Stimulated activated CD8-positive, alpha-beta memory T cell treated with anti-CD3 and anti-CD28 coated beads, Interleukin-12 subunit alpha, Interleukin-12 subunit beta, amount 100 ng/mL, for 1 hour (primary cell): ENCODE results near the gene DLX3.
"Not testable (repeated sequence)": the region's sequence is repeated elsewhere in the genome, so short reads cannot be mapped to it uniquely, and the experiment has no call there.

Experiments used
- DNase-seq: peaks from one replicate; pipeline ENCODE4 v3.0.0-alpha.2; 2020; ENCODE audit warnings: low read depth

DLX3 gene

DNA sequence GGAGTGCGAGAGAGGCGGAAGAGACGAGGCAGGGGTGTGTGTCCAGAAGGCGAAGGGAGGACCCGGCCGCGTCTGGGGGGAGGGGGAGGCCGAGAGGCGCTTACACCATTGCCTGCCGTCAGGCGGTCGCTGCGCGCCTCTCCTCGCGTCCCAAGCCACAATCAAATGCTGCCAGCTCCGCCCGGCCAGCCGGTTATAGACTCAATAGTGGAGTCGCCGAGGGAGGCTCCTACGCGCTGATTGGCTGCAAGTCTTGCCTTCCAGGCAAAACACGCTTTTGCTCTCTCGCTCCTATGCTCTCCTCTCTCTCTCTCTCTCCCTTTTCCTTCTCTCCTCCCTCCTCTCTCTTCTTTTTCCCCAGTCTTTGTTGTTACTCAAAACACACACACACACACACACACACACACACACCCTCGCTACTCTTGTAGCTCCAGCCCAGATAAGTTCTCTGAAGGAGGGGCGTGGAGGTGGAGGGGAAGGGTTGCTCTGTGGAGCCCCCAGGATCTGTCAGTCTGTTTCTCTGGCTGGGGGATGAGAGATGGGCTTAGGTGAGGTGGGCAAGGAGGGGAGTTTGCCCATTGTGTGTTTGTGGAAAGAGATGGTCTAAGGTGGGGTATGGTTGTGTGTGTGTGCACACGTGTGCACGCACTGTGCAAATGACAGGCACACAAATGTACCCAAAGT, at the start of gene DLX3:
Gene DLX3 (minus strand): TSS at position 170 of the 684 bp plus-strand sequence. CDS start 226 bp downstream, outside the sequence.
- no peak for DNase-seq

DNA sequence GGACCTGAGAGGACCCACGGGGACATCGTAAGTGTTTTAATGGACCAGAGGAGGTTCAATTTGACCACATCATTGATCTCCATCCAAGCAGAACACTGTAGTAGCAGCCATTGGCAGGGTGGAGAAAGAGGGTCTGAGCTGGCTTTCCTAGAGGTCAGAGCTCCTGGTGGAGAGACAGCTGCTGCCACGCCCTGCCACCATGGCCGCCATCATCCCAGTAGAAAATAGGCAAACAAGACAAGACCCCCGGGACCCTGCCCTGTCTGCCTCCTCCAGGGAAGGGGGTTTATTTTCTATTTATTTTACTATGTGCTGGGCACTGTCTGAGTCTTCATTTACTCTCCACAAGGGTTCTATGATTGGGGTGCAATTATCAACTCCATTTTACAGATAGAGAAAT, 49.5 kb upstream of the DLX3 start:
- DNase-seq, result no peak

DNA sequence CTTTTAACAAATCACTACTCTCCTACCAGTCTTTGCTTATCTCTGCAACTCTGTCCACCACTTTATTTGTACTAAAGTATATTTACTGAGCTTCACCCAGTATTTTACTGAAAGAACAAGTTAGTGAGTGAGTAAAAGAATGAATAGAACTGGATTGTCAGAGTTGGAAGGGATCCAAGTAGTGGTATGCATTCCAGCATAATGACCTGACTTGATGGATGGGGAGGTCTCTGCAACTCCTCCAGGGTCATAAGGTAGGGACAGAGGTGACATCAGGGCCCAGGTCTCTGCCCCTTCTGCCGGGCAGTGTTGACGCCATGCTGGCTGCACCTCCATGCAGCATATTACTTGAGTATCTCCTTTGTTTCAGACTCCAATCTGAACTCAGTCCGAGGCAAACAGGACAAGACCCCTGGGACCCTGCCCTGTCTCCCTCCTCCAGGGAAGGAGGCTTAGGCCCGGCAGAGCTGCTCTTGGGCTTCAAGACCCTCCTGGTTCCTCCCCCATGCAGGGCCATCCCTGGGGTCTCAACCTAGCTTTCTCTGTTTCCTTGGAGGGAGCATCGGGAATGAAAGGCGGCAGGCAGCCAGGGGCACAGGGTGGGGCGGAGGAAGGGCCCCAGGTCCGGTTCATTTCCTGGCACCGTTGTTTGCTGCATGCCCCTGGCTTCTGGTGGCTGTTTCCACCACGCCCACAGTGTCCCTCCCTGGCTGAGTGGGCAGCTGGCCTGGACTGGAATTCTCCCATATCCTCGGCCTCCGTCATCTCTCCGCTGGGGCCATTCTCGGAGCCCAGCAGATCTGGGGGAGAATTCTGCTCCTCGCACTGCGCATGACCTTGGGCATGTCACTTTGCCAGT, 48.5 kb upstream of the DLX3 start:
- no peak for DNase-seq

DNA sequence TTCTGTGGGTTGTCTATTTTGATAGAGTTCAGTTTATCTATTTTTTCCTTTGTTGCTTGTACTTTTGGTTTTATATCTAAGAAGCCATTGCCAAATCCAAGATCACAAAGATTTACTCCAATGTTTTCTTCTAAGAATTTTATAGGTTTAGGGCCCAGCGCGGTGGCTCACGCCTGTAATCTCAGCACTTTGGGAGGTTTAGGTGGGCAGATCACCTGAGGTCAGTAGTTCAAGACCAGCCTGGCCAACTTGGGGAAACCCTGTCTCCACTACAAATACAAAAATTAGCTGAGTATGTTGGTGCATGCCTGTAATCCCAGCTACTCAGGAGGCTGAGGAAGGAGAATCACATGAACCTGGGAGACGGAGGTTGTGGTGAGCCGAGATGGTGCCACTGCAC, 47.2 kb upstream of the DLX3 start:
- no peak for DNase-seq

DNA sequence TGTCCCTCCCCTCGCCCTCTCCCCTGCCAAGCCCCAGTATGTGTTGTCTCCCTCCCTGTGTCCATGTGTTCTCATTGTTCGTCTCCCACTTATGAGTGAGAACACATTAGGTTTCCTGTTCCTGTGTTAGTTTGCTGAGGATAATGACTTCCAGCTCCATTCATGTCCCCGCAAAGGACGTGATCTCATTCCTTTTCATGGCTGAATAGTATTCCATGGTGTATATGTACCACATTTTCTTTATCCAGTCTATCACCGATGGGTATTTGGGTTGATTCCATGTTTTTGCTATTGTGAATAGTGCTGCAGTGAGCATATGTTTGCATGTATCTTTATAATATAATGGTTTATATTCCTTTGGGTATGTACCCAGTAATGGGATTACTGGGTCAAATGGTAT, 45.5 kb upstream of the DLX3 start:
- DNase-seq, result not testable (repeated sequence)

DNA sequence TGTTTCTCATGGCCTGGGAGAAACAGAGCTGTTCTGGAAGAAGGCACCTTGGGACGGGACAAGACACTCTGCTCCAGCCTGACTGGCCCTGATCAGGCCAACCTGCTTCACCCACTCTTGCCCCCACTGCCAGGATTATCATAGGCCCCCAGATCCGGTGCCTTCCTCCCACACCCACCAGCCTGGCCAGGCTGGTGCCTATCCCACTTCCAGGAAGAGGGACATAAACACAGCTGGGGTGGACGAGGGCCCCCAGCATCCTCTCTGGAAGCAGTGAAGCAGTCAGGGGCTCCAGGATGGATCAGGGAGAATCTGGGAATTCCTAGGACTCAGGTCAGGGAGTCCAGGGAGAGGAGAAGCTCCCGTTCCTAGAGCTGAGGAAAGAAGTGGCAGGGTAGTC, 44.0 kb upstream of the DLX3 start:
- DNase-seq, result no peak

GRCh38 chr17:50037321-50038107, 42.5 kb upstream of the DLX3 start:
- DNase-seq, result no peak

DNA sequence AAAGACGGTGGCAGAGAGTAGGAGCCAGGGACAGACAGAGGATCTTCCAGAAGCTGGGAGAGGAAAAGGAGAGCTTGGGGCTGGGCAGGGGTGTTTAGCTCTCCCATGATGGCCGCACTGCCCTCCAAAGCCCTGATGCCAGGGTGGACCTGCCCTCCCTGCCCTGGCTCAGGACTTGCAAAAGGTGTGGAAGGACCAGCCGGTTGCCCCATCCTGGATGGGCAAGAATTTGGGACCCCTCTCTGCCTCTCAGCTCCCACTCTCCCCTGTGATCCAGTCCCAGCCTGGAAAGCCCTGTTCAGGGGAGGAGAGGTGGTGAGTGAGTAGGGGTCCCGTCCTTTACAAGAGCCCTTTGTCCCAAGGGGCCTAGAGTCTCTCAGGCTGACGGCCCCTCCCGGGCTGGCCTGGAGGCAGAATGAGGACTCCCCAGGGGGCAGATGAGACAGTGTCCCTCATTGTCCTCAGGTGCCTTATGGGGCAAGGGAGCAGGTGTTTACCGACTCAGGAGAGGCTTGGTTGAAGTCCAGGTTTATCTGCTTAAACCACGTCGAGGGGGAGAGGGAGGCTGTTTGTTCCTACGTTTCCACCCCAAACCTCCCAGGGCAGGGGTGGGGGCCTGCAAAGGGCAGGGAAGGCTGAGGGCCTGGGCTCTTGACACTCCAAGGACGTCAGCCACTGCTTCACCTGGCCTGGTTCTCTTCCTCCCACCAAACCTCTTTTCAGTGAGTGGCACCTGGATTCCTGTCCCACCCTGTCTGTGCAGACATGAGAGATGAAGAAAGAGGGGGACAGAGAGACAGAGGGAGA, 41.6 kb upstream of the DLX3 start:
- no peak for DNase-seq

DNA sequence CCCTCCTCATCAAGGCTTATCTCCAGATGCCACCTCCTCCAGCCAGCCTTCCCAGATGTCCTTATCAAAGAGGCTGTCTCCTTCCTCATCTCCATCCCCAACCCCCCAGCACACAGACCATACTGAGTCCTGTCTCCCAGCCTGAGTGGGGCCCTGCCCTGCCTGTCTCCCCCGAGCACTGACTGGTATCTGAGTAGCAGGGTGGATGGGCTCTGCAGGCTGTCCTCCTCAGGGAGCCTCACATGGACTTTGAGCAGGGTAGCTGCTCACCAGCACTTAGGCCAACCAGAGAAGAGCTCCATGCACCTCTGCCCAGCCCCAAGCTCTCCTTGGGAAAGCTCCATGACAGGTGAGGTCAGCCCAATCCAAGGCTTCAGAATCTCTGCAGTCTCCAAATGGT, 40.9 kb upstream of the DLX3 start:
- no peak for DNase-seq

DNA sequence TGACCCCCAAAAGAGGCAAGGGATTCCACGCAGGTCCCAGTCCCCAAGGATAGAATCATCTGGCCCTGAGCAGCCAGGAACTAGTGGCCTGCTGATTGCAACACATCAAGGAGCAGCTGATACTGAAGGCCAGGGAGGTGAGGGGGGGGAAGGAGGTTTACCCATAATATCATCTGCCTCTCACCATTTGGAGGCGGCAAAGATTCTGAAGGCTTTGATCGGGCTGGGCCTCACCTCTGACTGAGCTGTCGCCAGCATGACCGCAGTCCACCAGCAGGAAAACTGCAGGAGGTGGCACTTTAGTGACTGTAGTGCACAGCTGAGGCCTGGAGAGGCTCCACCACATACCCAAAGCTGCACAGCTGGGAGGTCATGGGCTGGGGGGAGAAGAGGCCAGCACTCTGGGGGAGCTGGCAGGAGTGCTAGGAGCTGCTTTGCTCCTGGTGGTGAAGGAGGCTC, 40.4 kb upstream of the DLX3 start:
- no peak for DNase-seq

DNA sequence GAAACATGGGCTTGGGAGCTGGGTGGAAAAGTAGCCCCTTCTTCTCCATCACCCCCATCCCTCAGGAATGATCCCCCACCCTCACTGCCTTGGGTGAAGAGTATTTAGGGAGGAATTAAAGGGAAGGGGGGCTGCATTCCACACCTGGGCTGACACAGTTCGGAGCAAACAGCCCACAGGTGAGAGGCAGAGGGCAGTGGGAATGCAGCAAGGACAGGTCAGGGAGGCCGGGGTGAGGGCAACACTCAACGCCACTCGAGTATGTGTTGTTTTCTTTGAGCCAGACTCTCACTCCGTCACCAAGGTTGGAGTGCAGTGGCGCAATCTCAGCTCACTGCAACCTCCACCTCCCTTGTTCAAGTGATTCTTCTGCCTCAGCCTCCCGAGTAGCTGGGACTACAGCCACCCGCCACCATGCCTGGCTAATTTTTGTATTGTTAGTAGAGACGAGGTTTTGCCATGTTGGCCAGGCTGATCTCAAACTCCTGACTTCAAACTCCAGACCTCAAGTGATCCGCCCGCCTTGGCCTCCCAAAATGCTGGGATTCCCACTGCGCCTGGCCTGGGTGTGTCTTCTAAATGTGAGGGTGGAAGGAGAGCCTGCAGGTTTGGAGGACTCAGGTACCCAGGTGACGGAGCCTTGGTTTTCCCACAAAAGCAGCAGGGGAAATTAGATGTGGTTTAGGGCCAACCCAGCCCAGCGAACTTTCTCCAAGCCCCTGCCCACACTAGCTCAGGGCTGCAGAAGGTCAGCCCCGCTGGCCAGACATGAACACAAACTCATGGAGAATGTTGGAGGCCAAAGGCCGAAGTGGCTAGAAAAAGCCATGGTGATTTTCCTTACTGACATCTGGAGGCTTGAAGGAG, 39.7 kb upstream of the DLX3 start:
- no peak for DNase-seq

DNA sequence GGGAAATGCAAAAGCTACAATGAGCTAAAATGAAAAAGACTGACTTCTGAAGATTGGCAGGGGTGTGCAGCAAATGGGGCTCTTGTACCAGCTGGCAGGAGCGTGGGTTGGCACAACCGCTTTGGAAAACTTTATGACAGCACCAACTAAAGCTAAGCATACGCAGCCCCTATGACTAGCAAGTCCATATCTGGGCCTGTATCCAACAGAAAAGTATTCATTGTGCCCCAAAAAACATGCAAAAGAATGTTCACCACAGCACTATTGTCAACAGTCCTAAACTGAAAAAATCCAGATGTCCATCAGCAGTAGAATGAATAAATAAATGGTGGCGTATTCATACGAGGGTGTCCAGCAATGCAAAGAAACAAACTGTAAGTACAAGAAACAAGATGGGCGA, 38.3 kb upstream of the DLX3 start:
- DNase-seq, result no peak

DNA sequence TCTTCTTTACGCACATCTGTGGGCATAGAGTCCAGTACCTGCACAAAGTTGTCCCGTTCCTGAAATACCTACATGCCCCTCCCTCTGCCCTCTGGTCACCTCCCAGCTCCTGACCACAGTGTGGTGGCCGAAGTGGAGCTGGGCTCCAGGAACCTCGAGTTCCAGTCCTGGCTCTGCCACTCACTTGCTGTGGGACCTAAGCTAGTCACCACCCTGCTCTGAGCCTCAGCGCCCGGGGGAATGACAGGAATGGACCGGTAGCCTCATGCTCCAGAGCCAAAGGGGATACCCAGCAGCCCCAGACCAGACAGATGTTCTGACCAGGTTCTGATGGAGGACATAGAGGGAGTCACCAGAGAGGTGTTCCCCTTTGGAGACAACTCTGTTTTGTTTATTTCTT, 34.2 kb upstream of the DLX3 start:
- no peak for DNase-seq

DNA sequence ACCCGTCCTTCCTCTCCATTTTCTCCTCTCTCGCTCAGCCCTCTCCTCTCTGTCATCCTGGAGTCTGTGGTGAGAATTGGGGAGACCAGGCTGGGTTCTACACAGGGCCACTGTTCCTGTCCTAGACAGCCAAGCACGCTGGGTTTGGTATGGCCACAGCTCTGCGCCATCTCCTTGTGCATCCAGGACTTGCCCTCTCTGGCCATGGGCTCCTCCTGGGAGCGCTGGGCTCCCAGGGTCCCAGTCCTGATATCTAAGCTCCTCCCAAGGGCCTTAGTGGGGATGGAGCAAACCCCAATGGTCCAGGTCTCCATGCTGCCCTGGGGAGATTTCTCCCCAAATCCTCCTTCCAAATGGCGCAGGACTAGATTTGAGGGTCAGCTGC, 33.7 kb upstream of the DLX3 start:
- DNase-seq, result no peak

DNA sequence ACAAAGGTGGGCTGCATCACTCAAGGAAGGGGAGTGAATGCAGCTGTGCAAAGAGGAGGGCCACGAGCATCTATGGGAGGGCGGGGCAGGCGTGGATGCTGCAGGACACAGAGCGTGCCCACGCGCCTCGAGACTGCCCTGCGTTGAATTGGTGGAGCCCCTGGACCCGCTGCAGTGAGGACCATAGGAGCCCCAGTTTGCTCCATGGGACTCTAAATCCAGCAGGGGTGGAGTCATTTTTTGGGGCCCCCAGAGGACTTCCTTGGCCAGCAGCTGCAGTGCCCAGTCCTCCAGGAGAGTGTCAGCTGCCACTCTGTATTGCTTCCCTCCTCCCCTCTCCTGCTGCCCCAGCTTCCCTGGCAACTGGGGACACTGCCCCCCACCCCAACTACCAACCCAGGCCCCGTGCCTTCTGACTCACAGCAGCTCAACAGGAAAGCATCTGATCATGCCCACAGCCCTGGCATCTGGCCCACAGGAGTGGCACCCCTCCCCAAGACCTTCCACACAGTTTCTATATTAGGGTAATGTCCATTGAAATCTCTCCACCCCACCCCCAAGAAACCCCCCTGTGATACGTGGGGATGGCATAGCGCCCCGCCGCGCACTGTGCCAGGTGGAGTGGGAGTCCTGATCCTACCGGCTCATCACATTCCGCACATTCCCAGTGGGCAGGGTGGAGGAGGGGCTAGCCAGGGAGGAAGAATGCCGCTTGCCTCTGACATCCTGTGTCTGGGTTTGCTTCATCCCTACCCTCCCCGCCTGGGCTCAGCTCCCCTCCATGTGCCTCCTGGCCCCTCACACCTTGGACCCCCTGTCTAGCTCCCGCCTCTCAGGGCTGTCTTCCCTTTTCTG, 33.1 kb upstream of the DLX3 start:
- DNase-seq, result no peak

DNA sequence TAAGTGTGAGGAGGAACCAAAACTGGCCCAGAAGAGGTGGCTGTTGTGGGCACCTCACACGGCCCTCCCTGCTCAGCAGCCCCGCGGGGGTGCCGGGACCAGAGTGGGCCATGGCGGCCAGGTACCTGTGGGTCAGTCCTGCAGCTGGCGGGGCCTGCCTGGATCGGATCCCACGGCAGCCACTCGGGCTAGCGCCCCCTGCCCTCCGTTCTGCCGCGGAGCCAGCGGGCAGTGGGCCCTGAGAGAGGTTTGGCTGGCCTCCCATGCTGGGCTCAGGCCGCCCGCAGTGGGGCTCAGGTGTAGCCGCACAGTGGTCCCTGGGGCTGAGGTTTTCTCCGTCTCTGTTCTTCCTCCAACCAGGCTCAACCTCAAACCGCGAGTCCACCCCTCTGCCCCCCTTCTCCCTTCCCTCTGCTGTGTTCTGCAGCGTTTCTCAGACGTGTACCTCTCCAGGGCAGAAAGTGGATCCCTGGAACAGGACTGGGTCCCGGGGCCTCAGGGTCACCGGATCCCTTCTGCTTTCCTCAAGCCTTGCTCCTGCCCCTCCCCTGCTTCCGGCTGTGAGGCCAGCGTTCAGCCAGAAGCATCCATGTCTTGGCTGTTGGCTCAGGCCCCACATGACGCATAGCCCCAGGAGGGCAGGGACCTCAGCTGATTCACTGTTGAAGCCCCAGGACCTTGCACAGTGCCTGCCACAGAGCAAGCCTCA, 32.3 kb upstream of the DLX3 start:
- DNase-seq, result no peak

DNA sequence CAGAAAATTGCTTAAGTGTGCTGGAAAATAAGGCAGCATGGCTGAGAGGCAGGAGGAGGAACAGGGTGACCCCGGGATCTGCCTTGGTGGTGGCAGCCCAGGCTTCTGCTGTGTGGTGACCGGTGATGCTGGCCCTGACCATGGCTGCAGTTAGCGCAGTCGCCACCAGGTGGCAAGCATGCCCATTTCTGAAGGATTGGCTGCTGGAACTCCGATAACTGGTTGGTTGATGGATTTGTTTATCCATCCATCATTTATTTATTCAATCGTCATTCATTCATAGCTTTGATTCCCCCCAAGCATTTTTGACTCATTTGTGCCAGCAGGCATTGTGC, 31.8 kb upstream of the DLX3 start:
- DNase-seq, result peak; percentile 64

GRCh38 chr17:50026046-50026675, 31.1 kb upstream of the DLX3 start:
- DNase-seq, result no peak

GRCh38 chr17:50024808-50025207, 29.8 kb upstream of the DLX3 start:
- no peak for DNase-seq
